HepG2 (cell line): ENCODE data around the gene SSNA1. TPM values are rescaled to one million over a fixed set of nuclear protein-coding genes. Genes with fewer than 3 reads are reported as not detected.

Source experiments
- ATAC-seq: fragments of 200-7000 bp; cut with Tn5 transposase; 3 replicates; pipeline ENCODE4 v1.9.1; 2020; ENCODE audit warnings: mild to moderate bottlenecking, moderate library complexity
- BruUV-seq: library from RNA; stranded (reverse); fragments of 400-500 nt; replicated peaks from 2 replicates; lab custom pipeline; 2021; lab: Mats Ljungman, UMichigan
- CTCF ChIA-PET: fragments of 300-600 bp; formaldehyde crosslinking; extraction: SDS; loops from one replicate; lab custom pipeline; 2021; ENCODE audit warnings: low total read pairs, inconsistent platforms, low intra/inter-chr PET ratio; lab: Yijun Ruan, JAX
- POLR2A ChIA-PET: fragments of 350-600 bp; sonication (Branson Sonifier 250); formaldehyde crosslinking; loops from one replicate; lab custom pipeline; 2020; ENCODE audit warnings: antibody characterized with exemption, inconsistent platforms; lab: Yijun Ruan, JAX
- DNase-seq: peaks from one replicate; pipeline ENCODE4 v3.0.0-alpha.2; 2015; ENCODE audit warnings: low spot score
- FAIRE-seq: peaks from 3 replicates; lab custom pipeline; 2011; peaks lifted over from hg19 to GRCh38; lab: Jason Lieb, UNC
- H2AFZ ChIP-seq: one replicate; pipeline ENCODE4 v1.6.1; 2011; ENCODE audit warnings: low read length, inconsistent platforms
- H3K27ac ChIP-seq: fragments of 300-600 bp; 3 replicates; pipeline ENCODE4 v1.8.0; 2011; ENCODE audit warnings: mixed run types, mild to moderate bottlenecking, mixed read lengths, low read length, inconsistent platforms; ENCODE audit not compliant: insufficient read depth; ENCODE audit errors: extremely low read length
- H3K27me3 ChIP-seq, 2 experiments: fragments of 200-600 bp in 1 of 2; 2 replicates in 1 of 2; 3 replicates in 1 of 2; pipeline versions ENCODE4 v1.6.0 to v1.8.0; 2011; ENCODE audit warnings: low read length in 2 of 2, mild to moderate bottlenecking in 2 of 2, moderate library complexity in 2 of 2, inconsistent platforms in 1 of 2; ENCODE audit not compliant: insufficient read depth in 2 of 2, control insufficient read depth in 1 of 2
- H3K36me3 ChIP-seq, 2 experiments: fragments of 200-600 bp in 1 of 2; replicated peaks in 1 of 2; 2 replicates in 1 of 2; 3 replicates in 1 of 2; pipeline versions ENCODE4 v1.5.1 to v1.8.0; 2011; ENCODE audit warnings: low read length in 2 of 2, inconsistent platforms in 1 of 2; ENCODE audit not compliant: insufficient read depth in 2 of 2, control insufficient read depth in 1 of 2
- H3K4me1 ChIP-seq: 2 replicates; pipeline ENCODE4 v1.5.1; 2012; ENCODE audit warnings: low read length, inconsistent platforms; ENCODE audit not compliant: insufficient read depth
- H3K4me2 ChIP-seq: 2 replicates; pipeline ENCODE4 v1.6.0; 2011; ENCODE audit warnings: low read depth, low read length, inconsistent platforms
- H3K4me3 ChIP-seq, 3 experiments: fragments of 200-600 bp in 1 of 3; sonication (generic), shearing (Covaris generic) in 1 of 3; replicated peaks in 1 of 3; 2 replicates each; pipeline ENCODE4 v1.5.1; 2011 to 2016; ENCODE audit warnings: low read length in 3 of 3, inconsistent platforms in 2 of 3, low read depth in 2 of 3, mild to moderate bottlenecking in 2 of 3, control low read depth in 1 of 3, mixed read lengths in 1 of 3; ENCODE audit not compliant: insufficient read depth in 1 of 3
- H3K79me2 ChIP-seq: one replicate; pipeline ENCODE4 v1.6.1; 2011; ENCODE audit warnings: low read length, inconsistent platforms; ENCODE audit not compliant: insufficient read depth
- H3K9ac ChIP-seq: 2 replicates; pipeline ENCODE4 v1.6.0; 2011; ENCODE audit warnings: mild to moderate bottlenecking, low read depth, low read length, inconsistent platforms; ENCODE audit not compliant: insufficient read depth
- H3K9me3 ChIP-seq: 2 replicates; pipeline ENCODE4 v1.5.1; 2012; ENCODE audit warnings: mild to moderate bottlenecking, low read length
- H4K20me1 ChIP-seq: 2 replicates; pipeline ENCODE4 v1.6.0; 2011; ENCODE audit warnings: inconsistent platforms, mild to moderate bottlenecking, low read length, moderate library complexity; ENCODE audit not compliant: insufficient read depth
- PAF1 ChIP-seq: IDR thresholded peaks from 2 replicates; pipeline ENCODE4 v1.6.1; 2016; ENCODE audit warnings: missing genetic modification reagents, missing compliant biosample characterization
- TIGD3 ChIP-seq: sonication (generic); formaldehyde crosslinking; IDR thresholded peaks from 2 replicates; pipeline ENCODE4 v1.5.1; 2020; ENCODE audit warnings: mild to moderate bottlenecking, missing genetic modification reagents, borderline replicate concordance
- ZFYVE20 ChIP-seq: sonication (generic); formaldehyde crosslinking; IDR thresholded peaks from 2 replicates; pipeline ENCODE4 v1.8.0; 2023; ENCODE audit warnings: low read depth, mild to moderate bottlenecking, moderate library complexity, missing genetic modification reagents, borderline replicate concordance
- ZNF10 ChIP-seq: sonication (generic); formaldehyde crosslinking; IDR thresholded peaks from 2 replicates; pipeline ENCODE4 v1.4.0; 2020; ENCODE audit warnings: mild to moderate bottlenecking, low read depth, missing genetic modification reagents, borderline replicate concordance
- ZNF143 ChIP-seq: sonication (generic); formaldehyde crosslinking; IDR thresholded peaks from 2 replicates; pipeline ENCODE4 v1.4.0; 2020; ENCODE audit warnings: missing genetic modification reagents
- WGBS: methylation state at CpG from one replicate; pipeline ENCODE4 v1.1.6; 2017; ENCODE audit warnings: low lambda C conversion rate; 5-methylcytosine and 5-hydroxymethylcytosine counted together
- in situ Hi-C: cut with HindIII; loops from 2 replicates; pipeline ENCODE4 v1.10.0; 2017; ENCODE audit warnings: low pct_unique_long_range_greater_than_20kb; ENCODE audit not compliant: extremely low pct_ligation_motif_present
- intact Hi-C: fragments of 100-400 bp; cut with micrococcal nuclease; formaldehyde crosslinking; loops from one replicate; pipeline ENCODE4 v1.10.0; 2022; ENCODE audit not compliant: unreplicated experiment
- polyA plus RNA-seq, 8 experiments: library from polyadenylated mRNA; depleted of rRNA in 3 of 8; stranded (reverse) in 7 of 8; unstranded in 1 of 8; fragments of >200 nt; fragmentation: Illumina TruSeq in 4 of 8; extraction: Trizol in 4 of 8; gene quantifications; 2 replicates each; pipeline versions ENCODE4 v1.2.1 to v1.2.3, GENCODE V29; 2011 to 2016; ENCODE audit warnings: low read depth in 4 of 8, missing spikeins in 1 of 8, mixed read lengths in 1 of 8; ENCODE audit not compliant: insufficient read depth in 1 of 8
- total RNA-seq, 5 experiments: library from RNA; depleted of rRNA; stranded (reverse); fragments of >200 nt; fragmentation: Illumina TruSeq; extraction: Trizol; gene quantifications; 2 replicates each; pipeline ENCODE4 v1.2.3, GENCODE V29; 2016; ENCODE audit warnings: low read depth in 1 of 5
- TF ChIP-seq, protein P1 (sequence below): sonication (generic); formaldehyde crosslinking; IDR thresholded peaks from 2 replicates; pipeline ENCODE4 v1.4.0; 2020; ENCODE audit warnings: mild to moderate bottlenecking, missing genetic modification reagents
- TF ChIP-seq, protein P2 (sequence below): sonication (generic); formaldehyde crosslinking; IDR thresholded peaks from 2 replicates; pipeline ENCODE4 v1.5.0; 2020; ENCODE audit warnings: mild to moderate bottlenecking, missing genetic modification reagents, borderline replicate concordance

Gene SSNA1
- total and polyA plus RNA-seq, 2 of the 13 experiments (the other 11 are each of a cell fraction or from before 2014, with no cell fraction given) = 35.9 to 49.4 TPM

DNA sequence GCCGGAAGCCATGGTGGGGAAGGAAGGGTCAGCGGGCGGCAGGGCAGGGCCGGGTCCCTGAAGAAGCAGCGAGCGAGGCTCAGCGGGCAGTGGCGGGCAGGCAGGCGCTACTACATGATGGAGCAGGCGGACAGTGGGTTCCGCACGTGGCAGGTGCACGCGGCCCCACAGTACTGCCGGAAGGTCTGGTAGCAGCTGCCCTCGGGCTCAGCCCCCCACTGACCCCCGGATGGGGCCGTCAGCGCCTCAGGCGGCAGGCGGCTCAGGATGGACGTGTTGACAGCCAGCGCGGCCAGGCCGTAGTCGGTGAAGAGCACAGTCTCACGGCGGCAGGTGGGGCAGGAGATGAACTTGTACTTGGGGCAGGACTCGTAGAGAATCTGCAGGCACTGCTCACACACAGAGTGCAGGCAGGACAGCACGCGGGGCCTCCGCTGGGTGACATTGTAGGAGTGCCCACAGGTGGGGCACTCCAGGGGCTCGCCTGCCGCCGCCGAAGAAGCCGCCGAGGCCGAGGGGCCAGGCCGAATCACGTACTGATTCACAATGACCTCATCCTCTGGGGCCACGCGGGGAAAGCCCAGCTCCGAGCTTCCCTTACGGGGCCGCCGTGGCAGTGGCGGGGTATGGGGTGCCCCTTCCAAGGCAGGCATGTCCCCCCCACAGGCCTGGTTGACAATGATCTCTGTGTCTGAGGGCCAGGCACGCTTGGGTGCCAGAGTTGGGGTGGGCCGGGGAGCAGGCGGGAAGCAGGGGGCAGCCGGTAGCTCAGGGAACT lies 32.0 kb downstream of the SSNA1 start:
- Histone ChIP-seq H3K36me3 (no peaks in the 10 kb centered on the region), H3K4me2 (no peak overlapping the region), H3K79me2 (peaks cover 3% of the 10 kb centered on the region), H3K4me3 (no peak overlapping the region; a peak in 2 of 6 replicates), H4K20me1 (peaks cover 4% of the 10 kb centered on the region; the same call in 1 of the 2 replicates), H3K4me1 (peaks cover 52% of the 10 kb centered on the region), H3K9me3 (no peaks in the 10 kb centered on the region), H2AFZ (no peak overlapping the region), H3K9ac (no peak overlapping the region), H3K27ac (no peak overlapping the region), H3K27me3 (no peaks in the 10 kb centered on the region; a peak in 1 of 5 replicates)
- no peak for ATAC-seq
- FAIRE-seq = no peak
- intact Hi-C loops = no loop called here
- DNase-seq = no peak
- POLR2A ChIA-PET = interaction anchor here (0.6 to 13.4 kb wide), 6 partner anchors 16 to 93 kb away, joined by 3 to 225 read pairs (median 14); partner anchors contain the start of genes NDOR1, TMEM203 and TPRN
- WGBS = 94% methylated on average over 32 of the region's 52 CpGs
- in situ Hi-C loops = no loop called here
- TSS peak; percentile 63 for BruUV-seq
- CTCF ChIA-PET = no interaction called here
- TF ChIP-seq, protein P1, sequence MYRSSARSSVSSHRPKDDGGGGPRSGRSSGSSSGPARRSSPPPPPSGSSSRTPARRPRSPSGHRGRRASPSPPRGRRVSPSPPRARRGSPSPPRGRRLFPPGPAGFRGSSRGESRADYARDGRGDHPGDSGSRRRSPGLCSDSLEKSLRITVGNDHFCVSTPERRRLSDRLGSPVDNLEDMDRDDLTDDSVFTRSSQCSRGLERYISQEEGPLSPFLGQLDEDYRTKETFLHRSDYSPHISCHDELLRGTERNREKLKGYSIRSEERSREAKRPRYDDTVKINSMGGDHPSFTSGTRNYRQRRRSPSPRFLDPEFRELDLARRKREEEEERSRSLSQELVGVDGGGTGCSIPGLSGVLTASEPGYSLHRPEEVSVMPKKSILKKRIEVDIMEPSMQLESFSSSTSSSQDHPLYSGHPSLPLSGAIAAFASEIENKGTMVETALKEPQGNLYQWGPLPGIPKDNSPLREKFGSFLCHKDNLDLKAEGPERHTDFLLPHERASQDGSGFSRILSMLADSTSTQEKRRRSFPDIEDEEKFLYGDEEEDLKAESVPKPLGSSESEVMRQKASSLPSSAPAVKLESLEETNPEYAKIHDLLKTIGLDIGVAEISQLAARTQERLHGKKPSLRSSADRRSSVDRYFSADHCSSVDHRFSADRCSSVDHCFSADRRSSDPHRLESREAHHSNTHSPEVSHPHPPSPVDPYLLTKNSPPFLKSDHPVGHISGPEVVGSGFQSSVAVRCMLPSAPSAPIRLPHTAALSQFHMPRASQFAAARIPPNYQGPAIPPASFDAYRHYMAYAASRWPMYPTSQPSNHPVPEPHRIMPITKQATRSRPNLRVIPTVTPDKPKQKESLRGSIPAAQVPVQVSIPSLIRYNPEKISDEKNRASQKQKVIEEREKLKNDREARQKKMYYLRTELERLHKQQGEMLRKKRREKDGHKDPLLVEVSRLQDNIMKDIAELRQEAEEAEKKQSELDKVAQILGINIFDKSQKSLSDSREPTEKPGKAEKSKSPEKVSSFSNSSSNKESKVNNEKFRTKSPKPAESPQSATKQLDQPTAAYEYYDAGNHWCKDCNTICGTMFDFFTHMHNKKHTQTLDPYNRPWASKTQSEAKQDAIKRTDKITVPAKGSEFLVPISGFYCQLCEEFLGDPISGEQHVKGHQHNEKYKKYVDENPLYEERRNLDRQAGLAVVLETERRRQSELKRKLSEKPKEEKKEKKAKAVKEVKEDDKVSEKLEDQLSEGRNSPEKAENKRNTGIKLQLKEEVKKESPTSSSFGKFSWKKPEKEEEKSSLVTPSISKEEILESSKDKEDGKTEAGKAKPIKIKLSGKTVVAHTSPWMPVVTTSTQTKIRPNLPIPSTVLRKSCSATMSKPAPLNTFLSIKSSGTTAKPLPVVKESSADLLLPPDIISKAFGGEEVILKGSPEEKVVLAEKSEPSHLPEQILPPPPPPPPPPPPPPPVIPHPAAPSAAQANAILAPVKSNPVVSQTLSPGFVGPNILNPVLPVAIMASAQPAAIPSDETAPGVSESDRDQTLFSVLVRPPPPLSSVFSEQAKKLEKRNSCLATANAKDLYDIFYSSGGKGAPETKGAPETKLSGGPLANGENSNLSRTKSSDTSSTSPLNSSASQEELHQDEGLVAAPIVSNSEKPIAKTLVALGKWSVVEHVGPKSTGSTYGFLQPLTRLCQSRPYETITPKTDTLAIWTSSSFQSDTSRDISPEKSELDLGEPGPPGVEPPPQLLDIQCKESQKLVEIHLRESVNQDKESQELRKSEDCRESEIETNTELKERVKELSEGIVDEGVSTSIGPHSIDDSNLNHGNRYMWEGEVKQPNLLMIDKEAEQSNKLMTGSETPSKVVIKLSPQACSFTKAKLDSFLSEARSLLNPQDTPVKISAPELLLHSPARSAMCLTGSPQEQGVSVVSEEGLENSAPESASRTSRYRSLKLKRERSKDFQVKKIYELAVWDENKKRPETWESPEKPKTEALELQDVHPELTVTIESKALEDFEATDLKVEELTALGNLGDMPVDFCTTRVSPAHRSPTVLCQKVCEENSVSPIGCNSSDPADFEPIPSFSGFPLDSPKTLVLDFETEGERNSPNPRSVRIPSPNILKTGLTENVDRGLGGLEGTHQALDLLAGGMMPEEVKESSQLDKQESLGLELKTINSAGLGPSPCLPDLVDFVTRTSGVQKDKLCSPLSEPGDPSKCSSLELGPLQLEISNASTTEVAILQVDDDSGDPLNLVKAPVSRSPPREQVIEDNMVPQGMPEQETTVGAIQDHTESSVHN (CRISPR knock-in tag) = no peak
- TF ChIP-seq ZNF10 (CRISPR knock-in tag) = no peak
- TF ChIP-seq TIGD3 = no peak
- no peak for TF ChIP-seq ZNF143 (CRISPR knock-in tag)
- TF ChIP-seq PAF1 (CRISPR knock-in tag) = no peak
- no peak for TF ChIP-seq ZFYVE20 (CRISPR knock-in tag)
- TF ChIP-seq, protein P2, sequence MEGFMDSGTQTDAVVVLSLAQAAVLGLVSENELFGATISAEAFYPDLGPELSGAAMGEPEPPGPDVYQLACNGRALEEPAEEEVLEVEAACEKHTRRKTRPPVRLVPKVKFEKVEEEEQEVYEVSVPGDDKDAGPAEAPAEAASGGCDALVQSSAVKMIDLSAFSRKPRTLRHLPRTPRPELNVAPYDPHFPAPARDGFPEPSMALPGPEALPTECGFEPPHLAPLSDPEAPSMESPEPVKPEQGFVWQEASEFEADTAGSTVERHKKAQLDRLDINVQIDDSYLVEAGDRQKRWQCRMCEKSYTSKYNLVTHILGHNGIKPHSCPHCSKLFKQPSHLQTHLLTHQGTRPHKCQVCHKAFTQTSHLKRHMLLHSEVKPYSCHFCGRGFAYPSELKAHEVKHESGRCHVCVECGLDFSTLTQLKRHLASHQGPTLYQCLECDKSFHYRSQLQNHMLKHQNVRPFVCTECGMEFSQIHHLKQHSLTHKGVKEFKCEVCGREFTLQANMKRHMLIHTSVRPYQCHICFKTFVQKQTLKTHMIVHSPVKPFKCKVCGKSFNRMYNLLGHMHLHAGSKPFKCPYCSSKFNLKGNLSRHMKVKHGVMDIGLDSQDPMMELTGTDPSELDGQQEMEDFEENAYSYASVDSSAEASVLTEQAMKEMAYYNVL (CRISPR knock-in tag) = no peak
